ENCODE results near the gene MUC4.

Gene MUC4

GRCh38 chr3:195763076-195763830, 48.5 kb downstream of the MUC4 start:
- no peak for ATAC-seq
- TF ChIP-seq ISL1 (CRISPR knock-in tag; IDR thresholded peaks at IDR 0.05) = no peak

- TF ChIP-seq ZNF8 (CRISPR knock-in tag; IDR thresholded peaks at IDR 0.05) (no peak), GLIS3 (CRISPR knock-in tag; IDR thresholded peaks at IDR 0.05) (no peak), CREB5 (CRISPR knock-in tag; IDR thresholded peaks at IDR 0.05; ENCODE audit: low read depth) (no peak), CSRNP3 (CRISPR knock-in tag; IDR thresholded peaks at IDR 0.05) (no peak), SNAI2 (CRISPR knock-in tag; IDR thresholded peaks at IDR 0.05) (no peak), ISL1 (CRISPR knock-in tag; IDR thresholded peaks at IDR 0.05) (no peak), ZNF70 (CRISPR knock-in tag; IDR thresholded peaks at IDR 0.05) (no peak), PATZ1 (CRISPR knock-in tag; IDR thresholded peaks at IDR 0.05; ENCODE audit: borderline replicate concordance) (no peak)
- no peak for ATAC-seq
Observed at GRCh38 chr3:195762611-195763010, 49.1 kb downstream of the MUC4 start.

GRCh38 chr3:195762249-195762585, 49.5 kb downstream of the MUC4 start:
- no peak for ATAC-seq
- TF ChIP-seq TCF4 (CRISPR knock-in tag; IDR thresholded peaks at IDR 0.05; ENCODE audit: borderline replicate concordance) = no peak
- no peak for TF ChIP-seq TSHZ2 (CRISPR knock-in tag; IDR thresholded peaks at IDR 0.05)

- no peak for TF ChIP-seq RARB (CRISPR knock-in tag; IDR thresholded peaks at IDR 0.05)
- no peak for TF ChIP-seq POU6F1 (CRISPR knock-in tag; IDR thresholded peaks at IDR 0.05; ENCODE audit: borderline replicate concordance, low read depth)
- TF ChIP-seq TSHZ2 (CRISPR knock-in tag; IDR thresholded peaks at IDR 0.05) = no peak
- no peak for TF ChIP-seq BACH2 (CRISPR knock-in tag; IDR thresholded peaks at IDR 0.05; ENCODE audit: borderline replicate concordance)
- no peak for ATAC-seq
Observed at GRCh38 chr3:195761567-195762248, 50.0 kb downstream of the MUC4 start.
